ENCODE data around the gene APBA1. TPM values are rescaled to one million over a fixed set of nuclear protein-coding genes. Genes with fewer than 3 reads are reported as not detected.

The APBA1 gene
- total RNA-seq, 1 experiment from 2014 or later = 0.52 TPM

DNA sequence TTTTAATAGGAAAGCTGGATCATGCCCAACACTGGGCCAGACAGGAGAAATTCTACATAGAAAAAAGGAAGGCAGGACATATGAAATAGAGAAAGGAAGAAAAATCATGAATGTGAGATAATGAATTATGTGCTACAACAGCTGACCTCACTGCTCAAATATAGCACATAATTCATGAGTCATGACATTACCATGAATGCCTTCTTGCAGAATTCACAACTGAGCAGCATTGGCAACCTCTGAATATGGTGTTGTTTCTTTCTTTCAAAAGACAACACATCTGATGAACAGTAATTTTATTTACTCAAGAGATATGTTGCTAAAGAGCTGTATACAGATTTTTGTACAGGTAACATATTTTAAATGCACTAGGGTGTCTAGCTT is 34.4 kb downstream of the APBA1 start:
- Histone ChIP-seq H3K27me3 (ENCODE audit: control insufficient read depth, insufficient read depth, low read length) (no peaks in the 10 kb centered on the region), H3K36me3 (replicated peaks; ENCODE audit: control insufficient read depth, insufficient read depth, low read length) (no peaks in the 10 kb centered on the region), H3K4me3 (ENCODE audit: insufficient read depth, low read depth, low read length) (no peak overlapping the region)
- DNase-seq = no peak

DNA sequence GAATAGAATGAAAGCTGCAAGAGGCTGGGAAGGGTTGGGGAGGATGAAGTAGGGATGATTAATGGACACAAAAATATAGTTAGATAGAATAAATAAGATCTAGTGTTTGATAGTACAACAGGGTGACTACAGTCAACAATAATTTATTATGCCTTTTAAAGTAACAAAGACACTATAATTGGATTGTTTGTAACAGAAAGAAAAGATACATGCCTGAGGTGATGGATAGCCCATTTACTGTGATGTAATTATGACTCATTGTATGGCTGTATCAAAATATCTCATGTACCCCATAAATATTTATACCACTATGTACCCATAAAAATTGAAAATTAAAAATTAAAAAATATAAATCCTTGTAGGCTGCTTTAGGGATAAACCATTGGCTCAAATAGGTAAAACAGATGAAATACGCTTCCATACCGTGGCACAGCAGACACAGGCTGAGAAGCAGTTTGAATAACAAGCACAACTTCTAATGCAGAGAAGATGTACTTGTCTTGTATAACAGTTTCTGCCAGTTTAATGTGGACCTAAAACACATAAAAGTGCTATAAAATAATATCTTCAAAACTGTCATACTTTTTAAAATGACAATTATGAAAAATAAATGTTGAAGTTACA is 34.9 kb downstream of the APBA1 start:
- no peak for DNase-seq
- H3K27me3 ChIP-seq (ENCODE audit: control insufficient read depth, insufficient read depth, low read length) = no peaks in the 10 kb centered on the region
- no peak overlapping the region for H3K4me3 ChIP-seq (ENCODE audit: insufficient read depth, low read depth, low read length)

DNA sequence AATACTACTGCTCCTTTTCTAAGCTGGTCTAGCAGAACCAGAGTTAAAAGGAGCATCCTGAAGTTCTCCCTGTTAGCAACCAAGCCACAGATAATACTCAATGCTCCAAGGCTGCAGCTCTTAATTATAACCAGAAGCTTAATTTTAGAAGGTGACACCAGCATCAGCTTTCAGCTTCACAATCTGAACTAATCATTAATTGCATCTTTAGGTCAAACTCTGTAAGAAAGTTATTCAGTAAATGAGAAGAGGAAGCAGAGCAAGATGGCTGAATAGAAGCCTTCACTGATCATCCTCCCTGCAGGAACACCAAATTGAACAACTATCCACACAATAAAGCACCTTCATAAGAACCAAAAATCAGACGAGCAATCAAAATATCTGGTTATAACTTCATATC is 38.5 kb downstream of the APBA1 start:
- Histone ChIP-seq H3K36me3 (replicated peaks; ENCODE audit: control insufficient read depth, insufficient read depth, low read length) (no peaks in the 10 kb centered on the region), H3K27me3 (ENCODE audit: control insufficient read depth, insufficient read depth, low read length) (no peaks in the 10 kb centered on the region), H3K4me3 (ENCODE audit: insufficient read depth, low read depth, low read length) (no peak overlapping the region)
- no peak for DNase-seq

More for the DNA sequence above, 34.9 kb downstream of the APBA1 start:
- no peaks in the 10 kb centered on the region for H3K36me3 ChIP-seq (replicated peaks; ENCODE audit: control insufficient read depth, insufficient read depth, low read length)

- no peaks in the 10 kb centered on the region for H3K27me3 ChIP-seq (ENCODE audit: control insufficient read depth, insufficient read depth, low read length)
- no peak for DNase-seq
- no peaks in the 10 kb centered on the region for H3K36me3 ChIP-seq (replicated peaks; ENCODE audit: control insufficient read depth, insufficient read depth, low read length)
- no peak overlapping the region for H3K4me3 ChIP-seq (ENCODE audit: insufficient read depth, low read depth, low read length)
Observed at GRCh38 chr9:69632768-69633167, 39.4 kb downstream of the APBA1 start.

GRCh38 chr9:69627281-69627680 is 44.9 kb downstream of the APBA1 start:
- Histone ChIP-seq H3K27me3 (ENCODE audit: control insufficient read depth, insufficient read depth, low read length) (no peaks in the 10 kb centered on the region), H3K36me3 (replicated peaks; ENCODE audit: control insufficient read depth, insufficient read depth, low read length) (no peaks in the 10 kb centered on the region), H3K4me3 (ENCODE audit: insufficient read depth, low read depth, low read length) (no peak overlapping the region)
- no peak for DNase-seq

- Histone ChIP-seq H3K36me3 (replicated peaks; ENCODE audit: control insufficient read depth, insufficient read depth, low read length) (no peaks in the 10 kb centered on the region), H3K4me3 (ENCODE audit: insufficient read depth, low read depth, low read length) (no peak overlapping the region), H3K27me3 (ENCODE audit: control insufficient read depth, insufficient read depth, low read length) (no peaks in the 10 kb centered on the region)
- no peak for DNase-seq
Observed at GRCh38 chr9:69623276-69623675, 48.9 kb downstream of the APBA1 start.

GRCh38 chr9:69622676-69623075 is 49.5 kb downstream of the APBA1 start:
- no peak for DNase-seq
- Histone ChIP-seq H3K27me3 (ENCODE audit: control insufficient read depth, insufficient read depth, low read length) (no peaks in the 10 kb centered on the region), H3K4me3 (ENCODE audit: insufficient read depth, low read depth, low read length) (no peak overlapping the region), H3K36me3 (replicated peaks; ENCODE audit: control insufficient read depth, insufficient read depth, low read length) (no peaks in the 10 kb centered on the region)

DNA sequence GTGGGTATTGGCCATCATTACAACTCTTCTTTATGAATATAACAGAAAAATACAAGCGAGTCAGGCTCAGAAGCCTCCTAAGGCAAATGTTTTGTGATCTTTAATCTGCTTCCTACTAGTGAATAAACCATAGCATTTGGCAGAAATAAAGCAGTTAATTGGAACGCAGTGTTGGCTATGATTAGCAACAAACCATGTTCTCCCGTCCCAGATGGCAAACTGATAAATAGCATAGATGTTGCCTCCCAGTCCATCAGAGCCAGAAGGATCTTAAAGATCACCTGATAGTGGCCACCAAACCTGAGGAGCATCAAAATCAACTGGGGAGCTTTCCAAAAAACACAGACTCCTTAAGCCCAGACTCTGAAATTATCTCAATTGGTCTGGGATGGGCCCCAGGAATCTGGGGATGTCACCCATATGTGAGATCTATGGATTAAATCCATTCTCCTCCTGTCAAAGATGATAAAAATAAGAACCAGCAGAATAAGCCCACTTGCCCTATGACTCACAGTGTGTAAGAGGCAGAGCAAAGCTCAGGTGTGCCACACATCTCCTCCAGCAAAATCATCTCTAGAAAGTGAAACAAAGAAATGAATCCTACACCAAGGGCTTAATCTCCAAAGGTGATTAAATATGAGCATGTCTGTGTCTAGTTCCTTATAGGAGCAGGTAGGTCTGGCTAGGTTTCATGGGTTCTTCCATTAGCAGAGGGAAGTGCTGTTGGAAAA is 50.3 kb downstream of the APBA1 start:
- Histone ChIP-seq H3K4me3 (ENCODE audit: insufficient read depth, low read depth, low read length) (no peak overlapping the region), H3K36me3 (replicated peaks; ENCODE audit: control insufficient read depth, insufficient read depth, low read length) (no peaks in the 10 kb centered on the region), H3K27me3 (ENCODE audit: control insufficient read depth, insufficient read depth, low read length) (no peaks in the 10 kb centered on the region)
- no peak for DNase-seq

- no peak for DNase-seq
- Histone ChIP-seq H3K27me3 (ENCODE audit: control insufficient read depth, insufficient read depth, low read length) (no peaks in the 10 kb centered on the region), H3K36me3 (replicated peaks; ENCODE audit: control insufficient read depth, insufficient read depth, low read length) (no peaks in the 10 kb centered on the region), H3K4me3 (ENCODE audit: insufficient read depth, low read depth, low read length) (no peak overlapping the region)
Observed at GRCh38 chr9:69620731-69621130, 51.4 kb downstream of the APBA1 start.

- Histone ChIP-seq H3K4me3 (ENCODE audit: insufficient read depth, low read depth, low read length) (no peak overlapping the region), H3K27me3 (ENCODE audit: control insufficient read depth, insufficient read depth, low read length) (no peaks in the 10 kb centered on the region), H3K36me3 (replicated peaks; ENCODE audit: control insufficient read depth, insufficient read depth, low read length) (no peaks in the 10 kb centered on the region)
- DNase-seq = no peak
Observed at GRCh38 chr9:69619233-69619632, 52.9 kb downstream of the APBA1 start.

- no peak overlapping the region for H3K4me3 ChIP-seq (ENCODE audit: insufficient read depth, low read depth, low read length)
- no peaks in the 10 kb centered on the region for H3K27me3 ChIP-seq (ENCODE audit: control insufficient read depth, insufficient read depth, low read length)
- DNase-seq = no peak
- no peaks in the 10 kb centered on the region for H3K36me3 ChIP-seq (replicated peaks; ENCODE audit: control insufficient read depth, insufficient read depth, low read length)
Observed at GRCh38 chr9:69617006-69617405, 55.2 kb downstream of the APBA1 start.

DNA sequence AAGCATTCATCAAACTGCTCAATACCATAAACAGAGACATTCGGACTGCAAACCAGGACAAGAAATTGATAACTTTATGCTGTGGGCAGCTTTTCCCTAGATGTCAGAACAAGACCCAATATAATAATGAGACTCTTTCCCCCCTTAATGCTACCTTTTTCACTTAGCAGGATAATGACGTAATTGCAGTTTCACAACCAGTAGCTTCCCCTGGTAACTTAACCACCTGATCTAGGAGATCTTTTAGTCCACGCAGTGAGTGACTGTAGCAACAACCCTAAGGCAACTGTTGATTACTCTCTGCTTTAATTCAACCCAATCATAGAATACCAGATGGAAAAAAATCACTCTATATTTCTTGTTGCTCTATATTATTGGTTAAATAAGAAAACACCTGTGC is 56.3 kb downstream of the APBA1 start:
- Histone ChIP-seq H3K4me3 (ENCODE audit: insufficient read depth, low read depth, low read length) (no peak overlapping the region), H3K36me3 (replicated peaks; ENCODE audit: control insufficient read depth, insufficient read depth, low read length) (no peaks in the 10 kb centered on the region), H3K27me3 (ENCODE audit: control insufficient read depth, insufficient read depth, low read length) (no peaks in the 10 kb centered on the region)
- DNase-seq = no peak

DNA sequence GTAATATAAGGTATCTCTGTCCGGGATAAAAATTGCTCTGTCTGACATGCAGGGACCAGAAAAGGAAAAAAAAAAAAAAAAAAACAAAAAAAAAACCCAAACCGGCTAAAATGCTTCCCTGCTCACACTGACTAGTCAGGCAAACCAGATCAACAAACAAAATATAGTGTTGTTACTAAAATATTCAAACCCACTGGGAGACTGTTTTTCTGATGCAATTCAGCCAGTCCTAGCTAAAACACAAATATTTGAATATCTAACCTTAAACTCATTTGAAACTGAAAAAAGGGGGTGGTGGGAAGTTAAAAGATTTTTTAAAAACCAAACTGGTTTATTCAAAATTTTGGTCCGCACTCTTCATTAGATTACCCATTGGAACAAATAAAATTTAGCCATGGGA is 61.0 kb downstream of the APBA1 start:
- Histone ChIP-seq H3K27me3 (ENCODE audit: control insufficient read depth, insufficient read depth, low read length) (no peaks in the 10 kb centered on the region), H3K36me3 (replicated peaks; ENCODE audit: control insufficient read depth, insufficient read depth, low read length) (no peaks in the 10 kb centered on the region), H3K4me3 (ENCODE audit: insufficient read depth, low read depth, low read length) (no peak overlapping the region)
- no peak for DNase-seq

DNA sequence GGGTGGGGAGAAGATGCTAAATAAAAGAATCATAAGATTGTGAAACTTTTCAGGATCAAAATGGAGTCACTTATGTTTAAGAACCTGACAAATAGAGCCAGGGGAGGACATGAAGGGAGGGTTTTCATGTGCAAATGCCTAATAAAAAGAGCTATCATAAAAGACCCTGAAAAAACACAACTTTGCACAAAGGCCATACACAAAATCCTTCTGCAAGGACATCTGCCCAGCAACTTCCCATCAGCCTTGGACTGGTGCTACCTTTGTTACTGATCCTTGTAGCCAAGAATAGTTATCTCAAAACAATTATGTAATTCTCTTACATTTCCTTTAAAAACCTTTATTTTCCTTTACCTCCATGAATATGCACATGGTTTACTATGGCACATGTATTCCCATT is 63.0 kb downstream of the APBA1 start:
- Histone ChIP-seq H3K4me3 (ENCODE audit: insufficient read depth, low read depth, low read length) (no peak overlapping the region), H3K27me3 (ENCODE audit: control insufficient read depth, insufficient read depth, low read length) (no peaks in the 10 kb centered on the region), H3K36me3 (replicated peaks; ENCODE audit: control insufficient read depth, insufficient read depth, low read length) (no peaks in the 10 kb centered on the region)
- DNase-seq = no peak

- no peaks in the 10 kb centered on the region for H3K36me3 ChIP-seq (replicated peaks; ENCODE audit: control insufficient read depth, insufficient read depth, low read length)
- no peaks in the 10 kb centered on the region for H3K27me3 ChIP-seq (ENCODE audit: control insufficient read depth, insufficient read depth, low read length)
- no peak for DNase-seq
- H3K4me3 ChIP-seq (ENCODE audit: insufficient read depth, low read depth, low read length) = no peak overlapping the region
Observed at GRCh38 chr9:69606089-69606488, 66.1 kb downstream of the APBA1 start.

Measured in H7 (cell line).